Endothelial cell of umbilical vein (primary cell): ENCODE data around the gene DIS3. TPM values are rescaled to one million over a fixed set of nuclear protein-coding genes. Genes with fewer than 3 reads are reported as not detected.

Experiments
- BruUV-seq: library from RNA; stranded (reverse); fragments of 400-500 nt; replicated peaks from 2 replicates; lab custom pipeline; 2021; lab: Mats Ljungman, UMichigan
- CTCF ChIA-PET: fragments of 300-600, 350-600 bp; sonication (Branson Sonifier 250); formaldehyde crosslinking; loops from one replicate; lab custom pipeline; 2021; ENCODE audit warnings: antibody characterized with exemption, inconsistent platforms; lab: Charles Lee
- POLR2A ChIA-PET: fragments of 300-600, 350-600 bp; sonication (Branson Sonifier 250); formaldehyde crosslinking; loops from one replicate; lab custom pipeline; 2021; ENCODE audit warnings: antibody characterized with exemption, inconsistent platforms; lab: Charles Lee
- DNase-seq: peaks from one replicate; pipeline ENCODE4 v3.0.0-alpha.2; 2011; ENCODE audit warnings: low read depth, low spot score
- FAIRE-seq: peaks from 2 replicates; lab custom pipeline; 2011; peaks lifted over from hg19 to GRCh38; lab: Jason Lieb, UNC
- H2AFZ ChIP-seq: 2 replicates; pipeline ENCODE4 v1.6.0; 2012; ENCODE audit warnings: low read depth, low read length, control low read depth, inconsistent platforms
- H3K27ac ChIP-seq: 2 replicates; pipeline ENCODE4 v1.5.1; 2011; ENCODE audit warnings: low read depth, mild to moderate bottlenecking, control low read depth, low read length, moderate library complexity; ENCODE audit not compliant: insufficient read depth
- H3K27me3 ChIP-seq, 2 experiments: 2 replicates each; pipeline versions ENCODE4 v1.6.0 to v1.6.1; 2011; ENCODE audit warnings: low read length in 2 of 2, mixed read lengths in 1 of 2; ENCODE audit not compliant: control insufficient read depth in 2 of 2, insufficient read depth in 2 of 2
- H3K36me3 ChIP-seq, 2 experiments: 2 replicates in 1 of 2; 3 replicates in 1 of 2; pipeline ENCODE4 v1.5.1; 2011; ENCODE audit warnings: low read length in 2 of 2, mild to moderate bottlenecking in 1 of 2, moderate library complexity in 1 of 2; ENCODE audit not compliant: control insufficient read depth in 2 of 2, insufficient read depth in 2 of 2; ENCODE audit errors: extremely low read depth in 1 of 2
- H3K4me1 ChIP-seq: 3 replicates; pipeline ENCODE4 v1.5.1; 2011; ENCODE audit warnings: mild to moderate bottlenecking, low read length; ENCODE audit not compliant: control insufficient read depth, insufficient read depth; ENCODE audit errors: extremely low read depth
- H3K4me2 ChIP-seq: 2 replicates; pipeline ENCODE4 v1.6.1; 2011; ENCODE audit warnings: low read length, control low read depth, mixed read lengths; ENCODE audit not compliant: insufficient read depth
- H3K4me3 ChIP-seq, 3 experiments: fragments of 200-600 bp in 1 of 3; sonication (generic), shearing (Covaris generic) in 1 of 3; replicated peaks in 1 of 3; 2 replicates each; pipeline ENCODE4 v1.5.1; 2011 to 2016; ENCODE audit warnings: control low read depth in 3 of 3, low read length in 3 of 3, mild to moderate bottlenecking in 2 of 3, inconsistent platforms in 1 of 3, low read depth in 1 of 3, moderate library complexity in 1 of 3; ENCODE audit not compliant: insufficient read depth in 1 of 3
- H3K79me2 ChIP-seq: 2 replicates; pipeline ENCODE4 v1.6.0; 2012; ENCODE audit warnings: low read length, inconsistent platforms; ENCODE audit not compliant: control insufficient read depth, insufficient read depth
- H3K9ac ChIP-seq: replicated peaks from 2 replicates; pipeline ENCODE3; 2011; ENCODE audit warnings: low read length, control low read depth; ENCODE audit not compliant: insufficient read depth; ENCODE audit errors: extremely low read depth
- H3K9me1 ChIP-seq: replicated peaks from 3 replicates; pipeline ENCODE4 v1.6.0; 2011; ENCODE audit warnings: mild to moderate bottlenecking, low read length; ENCODE audit not compliant: control insufficient read depth, insufficient read depth; ENCODE audit errors: extremely low read depth
- H3K9me3 ChIP-seq: replicated peaks from 2 replicates; pipeline ENCODE4 v1.5.1; 2012; ENCODE audit warnings: low read length, inconsistent platforms; ENCODE audit not compliant: control insufficient read depth, insufficient read depth
- H4K20me1 ChIP-seq: replicated peaks from 2 replicates; pipeline ENCODE3; 2011; ENCODE audit warnings: mild to moderate bottlenecking, low read length; ENCODE audit not compliant: control insufficient read depth, insufficient read depth; ENCODE audit errors: extremely low read depth
- CTCF ChIP-seq, 2 donors: IDR thresholded peaks; 1 replicate in 1 of 2; 2 replicates in 1 of 2; pipeline ENCODE4 v1.5.1; 2011; ENCODE audit warnings: low read length in 2 of 2, mild to moderate bottlenecking in 2 of 2, moderate library complexity in 2 of 2, control low read depth in 1 of 2, inconsistent platforms in 1 of 2, low read depth in 1 of 2; ENCODE audit not compliant: insufficient read depth in 1 of 2; ENCODE audit errors: extremely low read depth in 1 of 2
- EZH2 ChIP-seq: IDR thresholded peaks from 2 replicates; pipeline ENCODE4 v1.6.1; 2012; ENCODE audit warnings: borderline replicate concordance, low read depth, mild to moderate bottlenecking, moderate library complexity, low read length, inconsistent platforms; ENCODE audit not compliant: severe bottlenecking
- FOS ChIP-seq: IDR thresholded peaks from 2 replicates; pipeline ENCODE4 v1.6.1; 2011; ENCODE audit warnings: mild to moderate bottlenecking, low read length, moderate library complexity, borderline replicate concordance; ENCODE audit not compliant: insufficient read depth
- GATA2 ChIP-seq: IDR thresholded peaks from 2 replicates; pipeline ENCODE4 v1.7.0; 2011; ENCODE audit warnings: low read depth, mild to moderate bottlenecking, moderate library complexity, mixed read lengths, low read length; ENCODE audit not compliant: insufficient read length, insufficient read depth
- JUN ChIP-seq: IDR thresholded peaks from 2 replicates; pipeline ENCODE4 v1.6.1; 2011; ENCODE audit warnings: borderline replicate concordance, low read depth; ENCODE audit not compliant: insufficient read length, insufficient read depth
- MAX ChIP-seq: IDR thresholded peaks from 2 replicates; pipeline ENCODE4 v1.6.1; 2011; ENCODE audit not compliant: insufficient read depth, insufficient read length
- MYC ChIP-seq: IDR thresholded peaks from one replicate; pipeline ENCODE4 v1.6.1; 2011; ENCODE audit warnings: mild to moderate bottlenecking, low read depth, low read length
- POLR2A ChIP-seq: IDR thresholded peaks from 2 replicates; pipeline ENCODE4 v1.6.1; 2012; ENCODE audit warnings: low read depth, mild to moderate bottlenecking, control low read depth, low read length
- POLR2AphosphoS5 ChIP-seq: IDR thresholded peaks from 2 replicates; pipeline ENCODE4 v1.6.1; 2012; ENCODE audit warnings: low read depth, mild to moderate bottlenecking, control low read depth, low read length, moderate library complexity; ENCODE audit not compliant: insufficient read depth
- dilution Hi-C: fragments of 300-500 bp; cut with MboI; formaldehyde crosslinking; loops from one replicate; pipeline ENCODE4 v1.15.0; 2019; ENCODE audit warnings: low sequenced_read_pairs; ENCODE audit not compliant: extremely low pct_ligation_motif_present
- intact Hi-C: fragments of 100-400 bp; cut with micrococcal nuclease; formaldehyde crosslinking; loops from one replicate; pipeline ENCODE4 v1.10.0; 2022
- polyA plus RNA-seq, 4 experiments: library from polyadenylated mRNA; depleted of rRNA in 3 of 4; stranded (reverse) in 3 of 4; unstranded in 1 of 4; fragments of >200 nt; gene quantifications; 2 replicates each; pipeline versions ENCODE4 v1.2.1 to v1.2.3, GENCODE V29; 2011 to 2012; ENCODE audit warnings: missing spikeins in 1 of 4
- total RNA-seq: library from RNA; stranded (reverse); gene quantifications from 2 replicates; pipeline ENCODE4 v1.2.3, GENCODE V29; 2021

DIS3 gene
- total and polyA plus RNA-seq, 2 donors (not counting 3 experiments of a cell fraction or from before 2014, with no cell fraction given) = 12.4 to 31.4 TPM

GRCh38 chr13:72820156-72820897 is 38.6 kb upstream of the DIS3 start:
- no peaks in the 10 kb centered on the region for H4K20me1 ChIP-seq
- H2AFZ ChIP-seq = no peak overlapping the region
- BruUV-seq = no TSS peak
- no peaks in the 10 kb centered on the region for H3K4me1 ChIP-seq
- H3K4me3 ChIP-seq = no peak overlapping the region
- no peak overlapping the region for H3K9ac ChIP-seq
- FAIRE-seq (no peak), DNase-seq (no peak)
- CTCF ChIA-PET = interaction anchor here (0.7 kb wide), 1 partner anchor 11 kb away, joined by 3 read pairs; no protein-coding TSS in a partner anchor
- dilution Hi-C loops (no loop called here), intact Hi-C loops (no loop called here)
- no peaks in the 10 kb centered on the region for H3K9me1 ChIP-seq
- no peaks in the 10 kb centered on the region for H3K27me3 ChIP-seq
- POLR2A ChIA-PET = no interaction called here
- H3K79me2 ChIP-seq = no peaks in the 10 kb centered on the region
- H3K27ac ChIP-seq = no peak overlapping the region
- no peaks in the 10 kb centered on the region for H3K9me3 ChIP-seq
- no peak for TF ChIP-seq MAX
- TF ChIP-seq POLR2AphosphoS5 = no peak
- TF ChIP-seq JUN = no peak
- no peak for TF ChIP-seq FOS
- no peak for TF ChIP-seq CTCF (IDR thresholded peaks at IDR 0.05; ENCODE audit: extremely low read depth in 1 of 2, insufficient read depth in 1 of 2, low read depth in 1 of 2, low read length in 2 of 2)
- TF ChIP-seq EZH2 = no peak
- TF ChIP-seq MYC = no peak
- no peak for TF ChIP-seq POLR2A
- no peak for TF ChIP-seq GATA2
- H3K36me3 ChIP-seq = peaks cover 0 to 2% of the 10 kb centered on the region in 2 experiments
- H3K4me2 ChIP-seq = no peak overlapping the region
